Measurements from ENCODE around the gene TRAK1.

DNA sequence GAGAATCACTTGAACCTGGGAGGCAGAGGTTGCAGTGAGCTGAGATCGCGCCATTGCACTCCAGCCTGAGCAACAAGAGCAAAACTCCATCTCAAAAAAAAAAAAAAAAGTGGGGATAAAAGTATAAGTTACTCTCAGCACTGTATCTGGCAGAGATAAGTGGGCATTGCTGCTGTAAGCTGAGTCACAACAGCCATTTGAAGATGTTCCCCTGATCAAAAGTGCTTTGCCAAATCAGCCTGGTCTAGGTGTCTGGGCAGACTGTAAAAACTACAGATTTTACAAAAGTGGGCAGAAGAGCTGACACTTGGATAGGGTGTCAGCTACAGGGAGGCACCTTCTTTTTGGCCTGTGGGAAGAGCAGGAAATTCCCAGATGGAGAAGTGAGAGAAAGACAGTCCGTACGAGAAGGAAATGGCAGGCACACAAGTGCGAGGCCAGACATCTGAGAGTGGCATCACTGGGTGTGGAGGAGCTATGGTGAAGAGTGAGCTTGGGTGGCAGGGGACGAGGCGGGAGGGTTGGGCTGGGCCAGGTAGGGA lies 78.5 kb downstream of the TRAK1 start:
- TF ChIP-seq EP300 (IDR thresholded peaks at IDR 0.05), result no peak
- TF ChIP-seq, protein P1, sequence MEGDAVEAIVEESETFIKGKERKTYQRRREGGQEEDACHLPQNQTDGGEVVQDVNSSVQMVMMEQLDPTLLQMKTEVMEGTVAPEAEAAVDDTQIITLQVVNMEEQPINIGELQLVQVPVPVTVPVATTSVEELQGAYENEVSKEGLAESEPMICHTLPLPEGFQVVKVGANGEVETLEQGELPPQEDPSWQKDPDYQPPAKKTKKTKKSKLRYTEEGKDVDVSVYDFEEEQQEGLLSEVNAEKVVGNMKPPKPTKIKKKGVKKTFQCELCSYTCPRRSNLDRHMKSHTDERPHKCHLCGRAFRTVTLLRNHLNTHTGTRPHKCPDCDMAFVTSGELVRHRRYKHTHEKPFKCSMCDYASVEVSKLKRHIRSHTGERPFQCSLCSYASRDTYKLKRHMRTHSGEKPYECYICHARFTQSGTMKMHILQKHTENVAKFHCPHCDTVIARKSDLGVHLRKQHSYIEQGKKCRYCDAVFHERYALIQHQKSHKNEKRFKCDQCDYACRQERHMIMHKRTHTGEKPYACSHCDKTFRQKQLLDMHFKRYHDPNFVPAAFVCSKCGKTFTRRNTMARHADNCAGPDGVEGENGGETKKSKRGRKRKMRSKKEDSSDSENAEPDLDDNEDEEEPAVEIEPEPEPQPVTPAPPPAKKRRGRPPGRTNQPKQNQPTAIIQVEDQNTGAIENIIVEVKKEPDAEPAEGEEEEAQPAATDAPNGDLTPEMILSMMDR (IDR thresholded peaks at IDR 0.05), result no peak
